GM18907 (cell line): ENCODE measurements around the gene NLRP5.

Source experiments
- ATAC-seq: cut with Tn5 transposase; IDR thresholded peaks from one replicate; pipeline ENCODE4 v1.9.1; 2021; ENCODE audit warnings: mild to moderate bottlenecking, moderate library complexity; ENCODE audit not compliant: unreplicated experiment

The NLRP5 gene

GRCh38 chr19:56071151-56071550 lies 84.6 kb downstream of the NLRP5 start:
- no peak for ATAC-seq

- ATAC-seq: no peak
Measured at GRCh38 chr19:56076498-56076897, 89.9 kb downstream of the NLRP5 start.

GRCh38 chr19:56079609-56080008 lies 93.0 kb downstream of the NLRP5 start:
- ATAC-seq: no peak

GRCh38 chr19:56080669-56081401 lies 94.3 kb downstream of the NLRP5 start:
- peak; percentile 75 for ATAC-seq

GRCh38 chr19:56083668-56084067 lies 97.1 kb downstream of the NLRP5 start:
- no peak for ATAC-seq

- no peak for ATAC-seq
Measured at GRCh38 chr19:56084835-56085536, 98.4 kb downstream of the NLRP5 start.

GRCh38 chr19:56085571-56086275 lies 99.1 kb downstream of the NLRP5 start:
- ATAC-seq: no peak

- no peak for ATAC-seq
Measured at GRCh38 chr19:56086671-56087430, 100.3 kb downstream of the NLRP5 start.

GRCh38 chr19:56087647-56088496 lies 101.3 kb downstream of the NLRP5 start:
- ATAC-seq: no peak

GRCh38 chr19:56088497-56089215 lies 102.1 kb downstream of the NLRP5 start:
- no peak for ATAC-seq

- ATAC-seq: no peak
Measured at GRCh38 chr19:56089344-56089743, 102.8 kb downstream of the NLRP5 start.

- no peak for ATAC-seq
Measured at GRCh38 chr19:56091066-56091490, 104.5 kb downstream of the NLRP5 start.

GRCh38 chr19:56091751-56092546 lies 105.4 kb downstream of the NLRP5 start:
- ATAC-seq: no peak

- ATAC-seq: no peak
Measured at GRCh38 chr19:56092685-56093631, 106.4 kb downstream of the NLRP5 start.

- no peak for ATAC-seq
Measured at GRCh38 chr19:56094449-56094848, 107.9 kb downstream of the NLRP5 start.

- ATAC-seq: no peak
Measured at GRCh38 chr19:56096665-56097064, 110.1 kb downstream of the NLRP5 start.

- ATAC-seq: no peak
Measured at GRCh38 chr19:56097306-56097705, 110.7 kb downstream of the NLRP5 start.

- ATAC-seq: no peak
Measured at GRCh38 chr19:56097776-56098175, 111.2 kb downstream of the NLRP5 start.
